Heart left ventricle (tissue), 16 donors: Measurements from ENCODE around the gene AFF3. TPM values are rescaled to one million over a fixed set of nuclear protein-coding genes. Genes with fewer than 3 reads are reported as not detected.

Experiments used
- ATAC-seq, 4 donors: fragments of 200-7000 bp; cut with Tn5 transposase; one replicate each; pipeline ENCODE4 v1.9.1; 2020 to 2022; ENCODE audit warnings: moderate library complexity in 4 of 4, mild to moderate bottlenecking in 3 of 4, moderate number of reproducible peaks in 1 of 4
- DNase-seq, 5 donors: peaks; one replicate each; pipeline ENCODE4 v3.0.0-alpha.2; 2020
- H3K27ac ChIP-seq, 12 donors: fragments of 200-600 bp; sonication (generic) in 4 of 12; one replicate each; pipeline versions ENCODE4 v1.5.0 to v1.8.0; 2016 to 2022; ENCODE audit warnings: mild to moderate bottlenecking in 2 of 12
- H3K27me3 ChIP-seq, 9 donors: fragments of 200-600 bp; sonication (generic) in 2 of 9; one replicate each; pipeline versions ENCODE4 v1.5.1 to v1.8.0; 2016 to 2022; ENCODE audit warnings: mild to moderate bottlenecking in 3 of 9
- H3K36me3 ChIP-seq, 9 donors: fragments of 200-600 bp; sonication (generic) in 2 of 9; one replicate each; pipeline versions ENCODE4 v1.5.0 to v1.8.0; 2018 to 2022; ENCODE audit warnings: mild to moderate bottlenecking in 2 of 9
- H3K4me1 ChIP-seq, 12 donors: fragments of 200-600 bp; sonication (generic) in 4 of 12; one replicate each; pipeline versions ENCODE4 v1.5.0 to v1.8.0; 2016 to 2022; ENCODE audit warnings: mild to moderate bottlenecking in 3 of 12
- H3K4me3 ChIP-seq, 12 donors: fragments of 200-600 bp; sonication (generic) in 4 of 12; one replicate each; pipeline versions ENCODE4 v1.5.0 to v1.8.0; 2017 to 2022; ENCODE audit warnings: mild to moderate bottlenecking in 9 of 12, moderate library complexity in 4 of 12
- H3K9me3 ChIP-seq, 12 donors: fragments of 200-600 bp; sonication (generic) in 4 of 12; one replicate each; pipeline versions ENCODE4 v1.5.0 to v1.8.0; 2016 to 2022; ENCODE audit warnings: mild to moderate bottlenecking in 1 of 12
- POLR2A ChIP-seq, 2 donors: fragments of 450-650 bp; IDR thresholded peaks; one replicate each; pipeline ENCODE4 v1.6.1; 2017; ENCODE audit warnings: antibody characterized with exemption in 2 of 2, mild to moderate bottlenecking in 2 of 2, moderate library complexity in 2 of 2
- WGBS, 4 donors: extraction: QIAGEN DNeasy Blood & Tissue Kit in 2 of 4; methylation state at CpG; one replicate each; pipeline versions ENCODE4 v1.1.5 to v1.1.7; 2013 to 2018; 5-methylcytosine and 5-hydroxymethylcytosine counted together
- intact Hi-C, 10 donors: fragments of 100-400 bp; cut with DNase I; formaldehyde crosslinking; loops; one replicate each; pipeline versions ENCODE4 v1.11.1 to v1.14.2; 2022
- polyA plus RNA-seq, 2 donors: library from polyadenylated mRNA; stranded (reverse); fragments of 200-250 nt; gene quantifications; one replicate each; pipeline ENCODE4 v1.2.3, GENCODE V29; 2013
- total RNA-seq, 9 donors: library from RNA; depleted of rRNA in 2 of 9; stranded (reverse); fragments of >200 nt in 2 of 9; fragmentation: NEBNext Ultra II Directional in 3 of 9; extraction: Animal tissue kit (Norgen Biotek cat#: 25700) in 3 of 9; gene quantifications; one replicate each; pipeline versions ENCODE4 v1.1.0 to v1.2.4, GENCODE V29; 2016 to 2023
- TF ChIP-seq, protein P1 (sequence below), 12 donors: fragments of 200-600 bp; sonication (generic) in 4 of 12; IDR thresholded peaks; one replicate each; pipeline versions ENCODE4 v1.5.0 to v1.8.0; 2018 to 2022; ENCODE audit warnings: antibody characterized with exemption in 12 of 12, mild to moderate bottlenecking in 5 of 12
- donor health status: ischemic (EF 13 %, LVEDD 7.1; RV severe dilation, severe dysfunction).
- donor health status: healthy with polysubstance abuse.
- donor health status: DM: no; HTN: yes; CAD: no.
- donor health status: DM: no; HTN: no; CAD: no.
- donor health status: ischemic (EF 25% LVEDD 6.9; RV normal size, moderate dysfunction).
- donor health status: ischemic (EF 25% LVEDD 5.7; RV mildly dilated, moderate dysfunction).
- donor health status: healthy.
- donor health status: DM: yes; HTN: yes; CAD: no.
- donor health status: ischemic (EF 35%, LVEDD 5.7; RV mildly dilated, moderate dysfunction).
- donor health status: nonischemic (EF 11% LVEDD 7.7; RV severe dilation, severe dysfunction).
- donor health status: DM: yes; HTN: yes; CAD: no.
- donor health status: PGD.
- donor health status: ischemic (EF 29% LVEDD 5.4; RV normal size, mild dysfunction).
- donor health status: nonischemic (EF 23%, LVEDD 6.1; RV moderate dilation, normal function).

AFF3 gene
- total and polyA plus RNA-seq, 11 donors = 1.3 to 15.5 (median 4.7) TPM

DNA sequence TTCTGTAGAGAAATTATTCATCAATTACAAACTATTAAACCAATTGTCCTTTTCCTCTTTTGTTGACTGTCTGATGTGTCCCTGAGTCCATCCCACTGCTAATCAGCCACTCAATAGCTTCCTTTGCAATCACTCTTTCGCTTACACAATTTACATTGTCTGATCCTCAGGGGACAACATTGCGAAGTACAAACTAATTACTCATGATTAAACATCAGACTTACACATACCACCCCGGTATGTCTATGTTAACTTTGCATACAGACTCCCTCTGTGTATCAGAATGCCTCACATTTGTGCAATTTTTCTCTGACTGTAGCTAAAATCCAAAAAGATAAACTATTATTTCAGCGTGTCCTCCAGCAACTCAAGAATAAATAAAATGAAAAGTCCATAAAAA, 388.2 kb downstream of the AFF3 start:
- WGBS, 4 donors = 69 to 83% (median 75%) methylated on average over 4 of the region's 4 CpGs
- H3K27me3 ChIP-seq = no peaks in the 10 kb centered on the region
- H3K4me3 ChIP-seq = no peak overlapping the region
- peaks cover 0 to 11% (median 0%) of the 10 kb centered on the region in 12 donors for H3K4me1 ChIP-seq
- ATAC-seq (no peak), DNase-seq (no peak)
- intact Hi-C loops = no loop called here
- no peaks in the 10 kb centered on the region for H3K9me3 ChIP-seq
- TF ChIP-seq, protein P1, sequence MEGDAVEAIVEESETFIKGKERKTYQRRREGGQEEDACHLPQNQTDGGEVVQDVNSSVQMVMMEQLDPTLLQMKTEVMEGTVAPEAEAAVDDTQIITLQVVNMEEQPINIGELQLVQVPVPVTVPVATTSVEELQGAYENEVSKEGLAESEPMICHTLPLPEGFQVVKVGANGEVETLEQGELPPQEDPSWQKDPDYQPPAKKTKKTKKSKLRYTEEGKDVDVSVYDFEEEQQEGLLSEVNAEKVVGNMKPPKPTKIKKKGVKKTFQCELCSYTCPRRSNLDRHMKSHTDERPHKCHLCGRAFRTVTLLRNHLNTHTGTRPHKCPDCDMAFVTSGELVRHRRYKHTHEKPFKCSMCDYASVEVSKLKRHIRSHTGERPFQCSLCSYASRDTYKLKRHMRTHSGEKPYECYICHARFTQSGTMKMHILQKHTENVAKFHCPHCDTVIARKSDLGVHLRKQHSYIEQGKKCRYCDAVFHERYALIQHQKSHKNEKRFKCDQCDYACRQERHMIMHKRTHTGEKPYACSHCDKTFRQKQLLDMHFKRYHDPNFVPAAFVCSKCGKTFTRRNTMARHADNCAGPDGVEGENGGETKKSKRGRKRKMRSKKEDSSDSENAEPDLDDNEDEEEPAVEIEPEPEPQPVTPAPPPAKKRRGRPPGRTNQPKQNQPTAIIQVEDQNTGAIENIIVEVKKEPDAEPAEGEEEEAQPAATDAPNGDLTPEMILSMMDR (IDR thresholded peaks at IDR 0.05) = no peak
- TF ChIP-seq POLR2A (IDR thresholded peaks at IDR 0.05) = no peak
- H3K27ac ChIP-seq = no peak overlapping the region
- no peaks in the 10 kb centered on the region for H3K36me3 ChIP-seq

DNA sequence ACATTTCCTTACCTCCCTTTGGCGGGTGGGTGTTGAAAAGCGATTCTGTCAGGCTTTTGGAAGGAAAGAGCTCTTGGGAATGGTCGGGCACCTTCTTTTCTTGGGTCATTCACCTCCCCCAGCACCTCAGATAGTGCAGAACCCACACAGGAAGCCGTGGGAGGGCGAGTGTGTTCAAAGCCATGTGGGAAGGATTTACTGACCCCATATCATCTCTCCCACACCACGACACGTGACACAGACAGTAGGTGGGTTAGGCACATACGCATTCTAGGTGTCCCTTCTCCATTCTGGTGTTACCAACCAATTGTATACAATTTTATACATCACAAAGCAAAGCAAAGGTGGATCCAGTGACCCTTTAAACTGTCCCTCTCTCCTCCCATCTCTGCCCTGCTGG, 388.9 kb downstream of the AFF3 start:
- intact Hi-C loops = no loop called here
- no peaks in the 10 kb centered on the region for H3K9me3 ChIP-seq
- no peaks in the 10 kb centered on the region for H3K36me3 ChIP-seq
- peaks cover 0 to 11% (median 0%) of the 10 kb centered on the region in 12 donors for H3K4me1 ChIP-seq
- H3K4me3 ChIP-seq = no peak overlapping the region
- ATAC-seq (no peak), DNase-seq (no peak)
- H3K27ac ChIP-seq = no peak overlapping the region
- WGBS, 4 donors = 77 to 86% (median 84%) methylated on average over 8 of the region's 8 CpGs
- H3K27me3 ChIP-seq = no peaks in the 10 kb centered on the region
- no peak for TF ChIP-seq POLR2A (IDR thresholded peaks at IDR 0.05)
- TF ChIP-seq, protein P1 (IDR thresholded peaks at IDR 0.05) = no peak

DNA sequence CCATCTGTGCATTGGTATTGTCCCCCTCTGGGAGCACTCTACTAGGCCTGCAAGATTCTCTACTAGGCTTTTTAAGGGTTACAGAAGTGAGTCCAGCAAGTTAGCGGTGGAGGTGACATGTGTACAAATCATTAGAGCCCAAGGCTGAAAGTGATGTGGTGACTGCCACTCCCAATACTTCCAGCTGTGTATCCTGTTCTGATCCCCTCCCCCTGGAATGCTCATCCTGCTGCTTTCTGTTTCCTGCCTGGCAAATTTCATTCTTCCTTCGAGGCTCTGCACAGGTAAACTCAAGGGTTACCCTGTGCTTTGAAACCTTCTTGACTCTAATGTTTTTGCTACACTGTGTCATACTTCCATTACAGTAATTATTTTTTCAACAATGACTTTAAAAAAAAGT, 394.0 kb downstream of the AFF3 start:
- Histone ChIP-seq H3K4me1 (peaks cover 0 to 11% (median 0%) of the 10 kb centered on the region in 12 donors), H3K4me3 (no peak overlapping the region), H3K27ac (no peak overlapping the region), H3K27me3 (no peaks in the 10 kb centered on the region), H3K36me3 (no peaks in the 10 kb centered on the region), H3K9me3 (no peaks in the 10 kb centered on the region)
- intact Hi-C loops = no loop called here
- 25 to 34% (median 32%) methylated on average over 2 of the region's 2 CpGs for whole genome bisulfite sequencing, 4 donors
- no peak for DNase-seq
- peak in 1 of 4 donors; percentile 36 for ATAC-seq
- TF ChIP-seq, protein P1 (IDR thresholded peaks at IDR 0.05) = no peak
- TF ChIP-seq POLR2A (IDR thresholded peaks at IDR 0.05) = no peak

DNA sequence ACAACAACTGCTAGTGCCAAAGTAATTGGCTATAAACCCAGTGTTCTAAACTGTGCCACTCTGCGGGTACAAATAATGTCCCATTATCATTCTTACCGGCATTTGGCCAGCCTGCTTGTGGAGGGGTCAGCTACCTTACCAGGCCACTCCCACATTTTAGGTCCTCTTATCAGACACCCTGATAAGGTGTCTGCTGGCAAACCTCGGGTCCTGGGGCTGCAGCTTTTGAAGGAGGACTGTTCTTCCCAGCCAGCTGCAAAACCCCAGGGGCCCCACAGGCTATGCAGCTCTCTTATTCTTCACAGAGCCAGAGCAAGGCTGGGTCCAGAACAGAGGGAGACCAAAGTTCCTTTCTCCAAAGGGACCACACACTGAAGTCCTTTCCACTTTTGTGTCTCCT, 394.5 kb downstream of the AFF3 start:
- no peak overlapping the region for H3K27ac ChIP-seq
- TF ChIP-seq POLR2A (IDR thresholded peaks at IDR 0.05) = no peak
- TF ChIP-seq, protein P1 (IDR thresholded peaks at IDR 0.05) = no peak
- 27 to 41% (median 33%) methylated on average over 3 of the region's 3 CpGs for WGBS, 4 donors
- peaks cover 0 to 11% (median 0%) of the 10 kb centered on the region in 12 donors for H3K4me1 ChIP-seq
- no peak overlapping the region for H3K4me3 ChIP-seq
- intact Hi-C loops = no loop called here
- no peaks in the 10 kb centered on the region for H3K9me3 ChIP-seq
- DNase-seq (peak in 1 of 5 donors; percentile 31), ATAC-seq (peak in 3 of 4 donors; percentile 22 to 78 (median 26))
- H3K27me3 ChIP-seq = no peaks in the 10 kb centered on the region
- H3K36me3 ChIP-seq = no peaks in the 10 kb centered on the region
